ENCODE data around the gene EWSR1. TPM values are rescaled to one million over a fixed set of nuclear protein-coding genes. Genes with fewer than 3 reads are reported as not detected.

The EWSR1 gene
- total and polyA plus RNA-seq, 2 of the 4 experiments (the other 2 are of a cell fraction): 243 to 518 TPM

GRCh38 chr22:29244785-29245625 is 23.1 kb upstream of the EWSR1 start:
- no peaks in the 10 kb centered on the region for H3K79me1 ChIP-seq (ENCODE audit: low read depth in 1 of 2, low read length in 2 of 2)
- no peak overlapping the region for H2AK5ac ChIP-seq (ENCODE audit: low read depth, low read length)
- CTCF ChIA-PET: interaction anchor here (0.9 to 1.7 kb wide), 3 partner anchors 14 to 91 kb away, joined by 5 to 6 read pairs (median 6); no protein-coding TSS in a partner anchor
- no peak overlapping the region for H4K91ac ChIP-seq (ENCODE audit: insufficient read depth, low read depth, low read length)
- ATAC-seq (ENCODE audit: low read depth) (peak; percentile 8; the same call in 1 of the 2 replicates), DNase-seq (no peak)
- peaks cover 3% of the 10 kb centered on the region; the same call in 1 of the 2 replicates for H3K9me3 ChIP-seq (ENCODE audit: control insufficient read depth, insufficient read depth, low read length)
- H3K4me2 ChIP-seq (ENCODE audit: low read depth, low read length): no peak overlapping the region
- H2AK9ac ChIP-seq (replicated peaks; ENCODE audit: low read depth, low read length, poor library complexity): no peak overlapping the region
- dilution Hi-C loops (cut with HindIII; ENCODE audit: low sequenced_read_pairs, unreplicated experiment): no loop called here
- no TSS peak for BruUV-seq (replicated peaks)
- no peaks in the 10 kb centered on the region for H3K4me1 ChIP-seq (ENCODE audit: control insufficient read depth, insufficient read depth, low read length)
- no peaks in the 10 kb centered on the region for H3K36me3 ChIP-seq (ENCODE audit: control insufficient read depth, insufficient read depth, low read length)
- H3K4ac ChIP-seq (ENCODE audit: low read depth, low read length): no peak overlapping the region
- H2BK5ac ChIP-seq (ENCODE audit: low read depth, low read length, poor library complexity, severe bottlenecking): no peak overlapping the region
- H3K4me3 ChIP-seq (ENCODE audit: insufficient read depth, low read depth, low read length): no peak overlapping the region
- in situ Hi-C loops (cut with MboI; ENCODE audit: low sequenced_read_pairs): loop anchor here (5.0 to 25.0 kb wide), 3 partner anchors 200 to 633 kb away; no protein-coding TSS in a partner anchor
- 80% methylated on average over 1 of the region's 7 CpGs; no CpG with 5 or more reads in 1 of the 2 experiments for WGBS, 2 experiments (ENCODE audit: extremely low coverage in 2 of 2, insufficient read length in 1 of 2)
- peaks cover 4% of the 10 kb centered on the region for H3K27me3 ChIP-seq (ENCODE audit: control insufficient read depth, insufficient read depth, low read length)
- POLR2A ChIA-PET (ENCODE audit: unreplicated experiment): no interaction called here
- no peak overlapping the region for H3K18ac ChIP-seq (ENCODE audit: low read depth, low read length)
- H4K8ac ChIP-seq (ENCODE audit: low read depth in 2 of 2, low read length in 2 of 2): no peak overlapping the region
- H3K27ac ChIP-seq (ENCODE audit: insufficient read depth, low read length): no peak overlapping the region
- H3K9me1 ChIP-seq (ENCODE audit: insufficient read depth, low read length): no peaks in the 10 kb centered on the region
- H2BK15ac ChIP-seq (ENCODE audit: low read depth, low read length): no peak overlapping the region
- no peak overlapping the region for H3K14ac ChIP-seq (replicated peaks; ENCODE audit: low read depth, low read length)
- intact Hi-C loops (cut with micrococcal nuclease): loop anchor here (1.0 to 2.0 kb wide), 6 partner anchors 42 to 644 kb away; no protein-coding TSS in a partner anchor
- no peak overlapping the region for H3K23ac ChIP-seq (ENCODE audit: low read depth, low read length)
- H2BK120ac ChIP-seq (ENCODE audit: low read depth, low read length): no peak overlapping the region
- peak overlapping the region; percentile 64 for H2AFZ ChIP-seq (replicated peaks; ENCODE audit: low read length, poor library complexity)
- H4K5ac ChIP-seq (ENCODE audit: low read depth, low read length): no peak overlapping the region
- H4K20me1 ChIP-seq (ENCODE audit: insufficient read depth, low read length): no peaks in the 10 kb centered on the region
- no peak overlapping the region for H3K56ac ChIP-seq (ENCODE audit: extremely low read depth, insufficient read depth, low read length)
- H2BK20ac ChIP-seq (ENCODE audit: low read depth, low read length): no peak overlapping the region
- H3K9ac ChIP-seq (ENCODE audit: low read depth, low read length): no peak overlapping the region
- TF ChIP-seq MAZ (IDR thresholded peaks at IDR 0.05; ENCODE audit: borderline replicate concordance, low read depth, low read length): no peak
- no peak for TF ChIP-seq POLR2A (IDR thresholded peaks at IDR 0.05; ENCODE audit: low read depth, low read length)
- TF ChIP-seq CHD1 (IDR thresholded peaks at IDR 0.05; ENCODE audit: low read depth, low read length): no peak
- no peak for TF ChIP-seq CEBPB (IDR thresholded peaks at IDR 0.05; ENCODE audit: low read depth, low read length)
- TF ChIP-seq RAD21 (IDR thresholded peaks at IDR 0.05; ENCODE audit: low read length): no peak
- no peak for TF ChIP-seq FOS (IDR thresholded peaks at IDR 0.05; ENCODE audit: low read depth, low read length)
- TF ChIP-seq NFE2L2 (IDR thresholded peaks at IDR 0.05; ENCODE audit: low read depth, low read length): no peak
- TF ChIP-seq MAFK (IDR thresholded peaks at IDR 0.05; ENCODE audit: low read depth, low read length): no peak
- no peak for TF ChIP-seq SMC3 (IDR thresholded peaks at IDR 0.05; ENCODE audit: low read depth, low read length)
- TF ChIP-seq CTCF (conservative IDR thresholded peaks at IDR 0.05; ENCODE audit: low read depth, low read length): no peak
- TF ChIP-seq BHLHE40 (IDR thresholded peaks at IDR 0.05; ENCODE audit: low read depth, low read length): no peak
- no peak for TF ChIP-seq RFX5 (IDR thresholded peaks at IDR 0.05; ENCODE audit: low read depth, low read length)
- TF ChIP-seq ELK1 (IDR thresholded peaks at IDR 0.05; ENCODE audit: borderline replicate concordance, low read depth, low read length): no peak
- no peak for TF ChIP-seq USF2 (IDR thresholded peaks at IDR 0.05; ENCODE audit: low read depth, low read length)
- TF ChIP-seq MXI1 (IDR thresholded peaks at IDR 0.05; ENCODE audit: borderline replicate concordance, low read depth, low read length): no peak

Measured in IMR-90 (cell line).